Esophagus muscularis mucosa (tissue), 4 donors: ENCODE results near the gene GEN1. TPM values are rescaled to one million over a fixed set of nuclear protein-coding genes. Genes with fewer than 3 reads are reported as not detected.

Source experiments
- DNase-seq: peaks from one replicate; pipeline ENCODE4 v3.0.0-alpha.2; 2017; ENCODE audit errors: extremely low spot score
- H3K27ac ChIP-seq, 4 donors: fragments of 200-600 bp; sonication (generic); replicated peaks in 1 of 4; 1 replicate in 3 of 4; 2 replicates in 1 of 4; pipeline ENCODE4 v1.5.1; 2016 to 2019; ENCODE audit warnings: mild to moderate bottlenecking in 1 of 4
- H3K27me3 ChIP-seq, 4 donors: fragments of 200-600 bp; sonication (generic); one replicate each; pipeline versions ENCODE4 v1.5.1 to v1.6.0; 2016 to 2019
- H3K36me3 ChIP-seq, 4 donors: fragments of 200-600 bp; sonication (generic); one replicate each; pipeline ENCODE4 v1.5.1; 2016 to 2019
- H3K4me1 ChIP-seq, 4 donors: fragments of 200-600 bp; sonication (generic); one replicate each; pipeline ENCODE4 v1.5.1; 2016 to 2019
- H3K4me3 ChIP-seq, 4 donors: fragments of 200-600 bp; sonication (generic); 1 replicate in 2 of 4; 2 replicates in 2 of 4; pipeline ENCODE4 v1.5.1; 2016 to 2019; ENCODE audit warnings: mild to moderate bottlenecking in 4 of 4, moderate library complexity in 1 of 4
- H3K9me3 ChIP-seq, 4 donors: fragments of 200-600 bp; sonication (generic); 1 replicate in 3 of 4; 2 replicates in 1 of 4; pipeline ENCODE4 v1.5.1; 2016 to 2019
- EP300 ChIP-seq: sonication (generic); formaldehyde crosslinking; IDR thresholded peaks from one replicate; pipeline ENCODE4 v1.6.1; 2017; ENCODE audit warnings: antibody characterized with exemption
- POLR2A ChIP-seq: fragments of 450-650 bp; IDR thresholded peaks from one replicate; pipeline ENCODE4 v1.6.1; 2017; ENCODE audit warnings: antibody characterized with exemption, moderate library complexity, mild to moderate bottlenecking, low read depth
- POLR2AphosphoS5 ChIP-seq, 2 donors: sonication (generic); formaldehyde crosslinking; IDR thresholded peaks; one replicate each; pipeline ENCODE4 v1.6.1; 2017; ENCODE audit warnings: antibody characterized with exemption in 2 of 2
- WGBS: methylation state at CpG from one replicate; pipeline ENCODE4 v1.1.5; 2018; 5-methylcytosine and 5-hydroxymethylcytosine counted together
- intact Hi-C: fragments of 100-400 bp; cut with DNase I; formaldehyde crosslinking; loops from one replicate; pipeline ENCODE4 v1.15.1; 2023
- total RNA-seq, 4 donors: library from RNA; depleted of rRNA; stranded (reverse); fragments of >200 nt; gene quantifications; one replicate each; pipeline versions ENCODE4 v1.1.0 to v1.2.1, GENCODE V29; 2016
- TF ChIP-seq, protein P1 (sequence below), 3 experiments: fragments of 200-600 bp in 2 of 3; fragments of 450-650 bp in 1 of 3; sonication (generic) in 2 of 3; IDR thresholded peaks; one replicate each; pipeline ENCODE4 v1.5.1; 2017 to 2019; ENCODE audit warnings: antibody characterized with exemption in 3 of 3, mild to moderate bottlenecking in 2 of 3, moderate library complexity in 1 of 3

GEN1 gene
- total RNA-seq, 4 donors from 2014 or later: 1.2 to 7.3 (median 3.2) TPM

DNA sequence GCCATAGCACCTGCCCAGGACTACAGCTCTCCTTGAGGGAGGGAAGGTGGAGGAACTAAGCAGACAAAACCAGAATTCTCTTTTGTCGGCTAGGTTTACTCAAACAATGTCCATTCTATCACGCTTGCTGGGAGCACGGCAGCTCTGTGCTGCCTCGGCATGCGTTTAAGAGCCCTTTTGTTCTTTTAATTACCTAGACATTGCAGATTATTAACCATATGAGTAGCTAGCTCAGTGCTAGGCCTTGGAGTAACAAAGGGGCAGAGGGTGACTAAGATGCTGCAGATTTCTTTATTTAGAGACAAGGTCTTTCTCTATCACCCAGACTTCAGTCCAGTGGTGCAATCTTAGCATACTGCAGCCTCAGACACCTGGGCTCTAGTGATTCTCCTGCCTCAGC, 73.4 kb downstream of the GEN1 start:
- 89% methylated on average over 5 of the region's 5 CpGs for whole genome bisulfite sequencing
- no peak overlapping the region for H3K27ac ChIP-seq
- no peaks in the 10 kb centered on the region for H3K36me3 ChIP-seq
- no peak for DNase-seq
- TF ChIP-seq POLR2AphosphoS5 (IDR thresholded peaks at IDR 0.05) (no peak), EP300 (no peak), POLR2A (no peak)
- TF ChIP-seq, protein P1, sequence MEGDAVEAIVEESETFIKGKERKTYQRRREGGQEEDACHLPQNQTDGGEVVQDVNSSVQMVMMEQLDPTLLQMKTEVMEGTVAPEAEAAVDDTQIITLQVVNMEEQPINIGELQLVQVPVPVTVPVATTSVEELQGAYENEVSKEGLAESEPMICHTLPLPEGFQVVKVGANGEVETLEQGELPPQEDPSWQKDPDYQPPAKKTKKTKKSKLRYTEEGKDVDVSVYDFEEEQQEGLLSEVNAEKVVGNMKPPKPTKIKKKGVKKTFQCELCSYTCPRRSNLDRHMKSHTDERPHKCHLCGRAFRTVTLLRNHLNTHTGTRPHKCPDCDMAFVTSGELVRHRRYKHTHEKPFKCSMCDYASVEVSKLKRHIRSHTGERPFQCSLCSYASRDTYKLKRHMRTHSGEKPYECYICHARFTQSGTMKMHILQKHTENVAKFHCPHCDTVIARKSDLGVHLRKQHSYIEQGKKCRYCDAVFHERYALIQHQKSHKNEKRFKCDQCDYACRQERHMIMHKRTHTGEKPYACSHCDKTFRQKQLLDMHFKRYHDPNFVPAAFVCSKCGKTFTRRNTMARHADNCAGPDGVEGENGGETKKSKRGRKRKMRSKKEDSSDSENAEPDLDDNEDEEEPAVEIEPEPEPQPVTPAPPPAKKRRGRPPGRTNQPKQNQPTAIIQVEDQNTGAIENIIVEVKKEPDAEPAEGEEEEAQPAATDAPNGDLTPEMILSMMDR (IDR thresholded peaks at IDR 0.05): no peak
- no peak overlapping the region for H3K4me3 ChIP-seq
- peaks cover 0 to 18% (median 3%) of the 10 kb centered on the region in 4 donors for H3K27me3 ChIP-seq
- peaks cover 13 to 16% (median 15%) of the 10 kb centered on the region in 4 donors for H3K4me1 ChIP-seq
- H3K9me3 ChIP-seq: no peaks in the 10 kb centered on the region
- intact Hi-C loops: no loop called here

DNA sequence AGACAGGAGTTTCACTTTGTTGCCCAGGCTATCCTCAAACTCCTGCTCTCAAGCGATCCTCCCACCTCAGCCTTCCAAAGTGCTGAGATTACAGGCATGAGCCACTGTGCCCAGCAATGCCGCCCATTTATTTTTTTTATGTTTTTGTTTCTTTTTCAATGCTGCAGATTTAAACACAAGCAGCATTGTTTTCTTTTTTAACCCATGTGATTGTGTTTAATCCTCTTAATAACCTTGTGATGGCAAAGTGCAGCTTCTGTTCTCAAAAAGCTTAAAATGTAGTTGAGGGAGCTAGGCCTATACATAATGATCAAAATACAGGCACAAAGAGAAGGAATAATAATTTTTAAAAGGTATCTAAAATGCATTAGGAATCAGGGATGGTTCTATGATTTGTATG, 73.8 kb downstream of the GEN1 start:
- Histone ChIP-seq H3K27ac (no peak overlapping the region), H3K9me3 (no peaks in the 10 kb centered on the region), H3K27me3 (peaks cover 0 to 18% (median 3%) of the 10 kb centered on the region in 4 donors), H3K36me3 (no peaks in the 10 kb centered on the region), H3K4me3 (no peak overlapping the region), H3K4me1 (peaks cover 9 to 12% (median 10%) of the 10 kb centered on the region in 4 donors)
- TF ChIP-seq, protein P1 (IDR thresholded peaks at IDR 0.05): no peak
- TF ChIP-seq POLR2AphosphoS5 (IDR thresholded peaks at IDR 0.05): no peak
- no peak for TF ChIP-seq POLR2A
- no peak for TF ChIP-seq EP300
- DNase-seq: no peak
- intact Hi-C loops: no loop called here
- WGBS: 90% methylated on average over 2 of the region's 2 CpGs

DNA sequence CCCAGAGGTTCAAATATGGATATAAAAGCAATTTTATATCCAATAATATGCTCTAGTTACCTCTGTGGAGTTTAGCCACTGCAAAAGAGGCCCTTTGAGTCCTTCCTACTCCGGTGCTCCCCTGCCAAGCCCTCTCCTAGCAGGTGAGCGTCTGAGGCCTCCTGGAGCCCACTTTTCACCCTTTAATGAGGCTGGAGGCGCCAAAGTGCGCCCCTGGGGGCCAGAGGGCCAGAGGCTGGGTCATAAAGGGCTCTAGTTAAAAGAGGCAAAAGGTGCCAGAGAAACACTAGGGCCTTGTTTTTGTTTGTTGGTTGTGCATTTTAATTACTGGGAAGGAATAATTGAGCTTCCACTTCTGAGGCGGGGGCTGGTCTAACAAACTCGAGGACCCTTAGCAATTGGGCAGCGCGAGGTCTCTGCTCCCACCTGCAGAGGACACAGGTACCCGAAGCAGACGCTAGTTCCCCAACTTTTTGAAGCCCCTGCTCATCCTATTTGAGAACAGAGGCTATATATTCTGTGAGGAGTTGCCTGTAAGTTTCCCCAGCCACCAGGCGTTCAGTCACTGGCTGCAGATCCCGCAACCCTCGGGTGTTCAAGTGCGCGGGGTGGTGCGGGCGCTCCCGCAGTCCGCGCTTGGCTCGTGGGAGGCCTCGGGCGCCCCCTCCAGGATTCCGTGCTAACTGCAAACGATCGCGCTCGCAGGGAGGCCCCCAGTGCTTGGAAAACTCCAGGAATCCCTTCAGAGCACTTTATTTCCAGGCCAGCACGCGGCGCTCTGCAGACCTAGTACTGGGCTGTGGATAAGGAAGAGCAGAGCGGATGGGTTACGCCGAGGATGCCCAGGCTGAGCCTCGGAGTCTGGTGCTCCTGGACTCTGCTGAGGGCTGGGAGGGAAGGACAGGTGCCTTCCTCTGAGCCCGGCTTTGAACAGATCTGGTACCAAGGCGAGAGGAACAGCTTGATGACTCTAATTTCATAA, 76.4 kb downstream of the GEN1 start:
- Histone ChIP-seq H3K27ac (no peak overlapping the region), H3K9me3 (no peaks in the 10 kb centered on the region), H3K36me3 (no peaks in the 10 kb centered on the region), H3K27me3 (peaks cover 0 to 18% (median 3%) of the 10 kb centered on the region in 4 donors), H3K4me1 (peaks cover 7 to 12% (median 8%) of the 10 kb centered on the region in 4 donors), H3K4me3 (peak overlapping the region; percentile 14 to 34 (median 22))
- WGBS: 18% methylated on average over 22 of the region's 37 CpGs
- TF ChIP-seq EP300 (no peak), POLR2A (no peak), POLR2AphosphoS5 (IDR thresholded peaks at IDR 0.05) (peak in 1 of 2 donors; percentile 5)
- TF ChIP-seq, protein P1 (IDR thresholded peaks at IDR 0.05): peak; percentile 37 to 83 (median 58)
- no peak for DNase-seq
- intact Hi-C loops: loop anchor here (10.0 kb wide), 1 partner anchor 116 kb away; no protein-coding TSS in a partner anchor

DNA sequence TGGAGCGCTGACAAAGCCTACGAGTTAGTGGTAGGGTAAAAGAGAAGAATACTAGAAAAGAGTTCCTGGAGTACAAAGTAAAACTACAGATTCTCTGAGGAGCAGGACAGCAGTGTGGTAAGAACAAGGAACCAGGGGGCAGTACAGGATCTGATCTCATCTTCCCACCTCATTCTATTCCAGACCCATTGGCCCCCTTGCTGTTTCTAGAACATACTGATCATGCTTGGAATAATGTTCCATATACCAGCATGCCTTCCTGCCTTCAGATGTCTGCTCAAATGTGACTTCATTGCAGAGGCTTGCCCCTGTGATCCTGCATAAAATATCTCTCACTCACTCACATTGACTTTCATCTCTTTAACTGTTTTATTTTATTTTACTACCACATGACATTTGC, 81.6 kb downstream of the GEN1 start:
- no peak overlapping the region for H3K27ac ChIP-seq
- H3K4me3 ChIP-seq: no peak overlapping the region
- H3K36me3 ChIP-seq: no peaks in the 10 kb centered on the region
- H3K27me3 ChIP-seq: peaks cover 0 to 9% (median under 1%) of the 10 kb centered on the region in 4 donors
- H3K9me3 ChIP-seq: no peaks in the 10 kb centered on the region
- intact Hi-C loops: loop anchor here (10.0 kb wide), 1 partner anchor 121 kb away; no protein-coding TSS in a partner anchor
- 88% methylated on average over 2 of the region's 2 CpGs for WGBS
- no peak for DNase-seq
- peaks cover 3 to 7% (median 5%) of the 10 kb centered on the region in 4 donors for H3K4me1 ChIP-seq
- TF ChIP-seq POLR2AphosphoS5 (IDR thresholded peaks at IDR 0.05) (no peak), POLR2A (no peak), EP300 (no peak)
- TF ChIP-seq, protein P1 (IDR thresholded peaks at IDR 0.05): no peak

Other genes starting within 250 kb of the GEN1 start
- gene RAD51AP2, start 235.7 kb upstream of the GEN1 start, total RNA-seq: not detected
- gene VSNL1, start 213.4 kb upstream of the GEN1 start, total RNA-seq: 1 to 10 TPM in 2 of 4 donors, under 1 TPM in 1, not detected in 1; 0.17 to 4.6 (median 2.1) TPM
- gene SMC6, start 328 bp upstream of the GEN1 start, total RNA-seq: 10 to 100 TPM in 1 of 4 donors, 1 to 10 TPM in 3; 8.1 to 11.1 (median 9.7) TPM
- not detected for gene MSGN1, start 62.3 kb downstream of the GEN1 start, total RNA-seq
- gene KCNS3, start 124.5 kb downstream of the GEN1 start, total RNA-seq: 10 to 100 TPM; 14.6 to 37.4 (median 24.3) TPM